Calu3 (cell line): ENCODE results near the gene IMMP2L. TPM values are rescaled to one million over a fixed set of nuclear protein-coding genes. Genes with fewer than 3 reads are reported as not detected.

Experiments
- BruUV-seq: library from RNA; stranded (reverse); fragments of 400-500 nt; replicated peaks from 2 replicates; lab custom pipeline; 2021; lab: Mats Ljungman, UMichigan
- CTCF ChIA-PET: fragments of 300-600 bp; sonication (Branson Sonifier 250); formaldehyde crosslinking; loops from one replicate; lab custom pipeline; 2022; ENCODE audit warnings: antibody characterized with exemption; lab: Charles Lee
- DNase-seq: peaks from one replicate; pipeline ENCODE4 v3.0.0; 2022
- H3K27ac Mint-ChIP-seq: one replicate; pipeline ENCODE4 v1.8.0; 2022; ENCODE audit warnings: mixed read lengths; ENCODE audit not compliant: unreplicated experiment
- H3K27me3 Mint-ChIP-seq: one replicate; pipeline ENCODE4 v1.8.0; 2022; ENCODE audit warnings: mixed read lengths; ENCODE audit not compliant: unreplicated experiment
- H3K36me3 Mint-ChIP-seq: one replicate; pipeline ENCODE4 v1.8.0; 2022; ENCODE audit warnings: mild to moderate bottlenecking, moderate library complexity, mixed read lengths; ENCODE audit not compliant: insufficient read depth, unreplicated experiment
- H3K4me1 Mint-ChIP-seq: one replicate; pipeline ENCODE4 v1.8.0; 2022; ENCODE audit warnings: mild to moderate bottlenecking, low read depth, mixed read lengths; ENCODE audit not compliant: unreplicated experiment
- H3K4me3 Mint-ChIP-seq: one replicate; pipeline ENCODE4 v1.8.0; 2022; ENCODE audit warnings: mild to moderate bottlenecking, low read depth, moderate library complexity, mixed read lengths; ENCODE audit not compliant: unreplicated experiment
- H3K9me3 Mint-ChIP-seq: one replicate; pipeline ENCODE4 v1.8.0; 2022; ENCODE audit warnings: low read depth, mixed read lengths; ENCODE audit not compliant: unreplicated experiment
- CTCF ChIP-seq: fragments of 200-600 bp; IDR thresholded peaks from one replicate; pipeline ENCODE4 v1.8.0; 2022; ENCODE audit warnings: antibody characterized with exemption; ENCODE audit not compliant: unreplicated experiment
- intact Hi-C: fragments of 100-400 bp; cut with micrococcal nuclease; formaldehyde crosslinking; loops from one replicate; pipeline ENCODE4 v1.10.0; 2022; ENCODE audit not compliant: unreplicated experiment
- total RNA-seq: library from RNA; stranded (reverse); gene quantifications from 2 replicates; pipeline ENCODE4 v1.2.3, GENCODE V29; 2022

Gene IMMP2L
- total RNA-seq, 1 experiment from 2014 or later = 28.6 TPM

- Mint-ChIP-seq H3K9me3 (no peaks in the 10 kb centered on the region), H3K27me3 (no peaks in the 10 kb centered on the region), H3K36me3 (no peaks in the 10 kb centered on the region), H3K4me1 (peaks cover 11% of the 10 kb centered on the region), H3K27ac (no peak overlapping the region), H3K4me3 (no peak overlapping the region)
- CTCF ChIA-PET = no interaction called here
- no peak for DNase-seq
- intact Hi-C loops = no loop called here
- TF ChIP-seq CTCF = no peak
- BruUV-seq = no TSS peak
These were observed 568.0 kb downstream of the IMMP2L start for GRCh38 chr7:110994028-110994967.

- TF ChIP-seq CTCF = no peak
- CTCF ChIA-PET = no interaction called here
- Mint-ChIP-seq H3K27me3 (no peaks in the 10 kb centered on the region), H3K4me3 (no peak overlapping the region), H3K9me3 (no peaks in the 10 kb centered on the region), H3K27ac (no peak overlapping the region), H3K36me3 (no peaks in the 10 kb centered on the region), H3K4me1 (no peaks in the 10 kb centered on the region)
- BruUV-seq = no TSS peak
- intact Hi-C loops = no loop called here
- no peak for DNase-seq
These were observed 573.3 kb downstream of the IMMP2L start for GRCh38 chr7:110988890-110989501.

- Mint-ChIP-seq H3K4me1 (no peaks in the 10 kb centered on the region), H3K36me3 (no peaks in the 10 kb centered on the region), H3K9me3 (no peaks in the 10 kb centered on the region), H3K27me3 (no peaks in the 10 kb centered on the region), H3K4me3 (no peak overlapping the region), H3K27ac (no peak overlapping the region)
- no TSS peak for BruUV-seq
- CTCF ChIA-PET = interaction anchor here (0.6 kb wide), 1 partner anchor 76 kb away, joined by 4 read pairs; no protein-coding TSS in a partner anchor
- no peak for TF ChIP-seq CTCF
- intact Hi-C loops = no loop called here
- DNase-seq = no peak
These were observed 573.9 kb downstream of the IMMP2L start for GRCh38 chr7:110988348-110988747.

GRCh38 chr7:110987127-110987693, 575.1 kb downstream of the IMMP2L start:
- no peak overlapping the region for H3K4me3 Mint-ChIP-seq
- no TSS peak for BruUV-seq
- intact Hi-C loops = no loop called here
- H3K27ac Mint-ChIP-seq = no peak overlapping the region
- H3K36me3 Mint-ChIP-seq = no peaks in the 10 kb centered on the region
- no peak for DNase-seq
- no peaks in the 10 kb centered on the region for H3K27me3 Mint-ChIP-seq
- CTCF ChIA-PET = no interaction called here
- H3K4me1 Mint-ChIP-seq = no peaks in the 10 kb centered on the region
- H3K9me3 Mint-ChIP-seq = no peaks in the 10 kb centered on the region
- TF ChIP-seq CTCF = no peak
